Femur (tissue), 1 donor: ENCODE data around the gene SPIRE2.
"Not testable (repeated sequence)": the region's sequence is repeated elsewhere in the genome, so short reads cannot be mapped to it uniquely, and the experiment has no call there.

Experiments
- DNase-seq: peaks from one replicate; pipeline ENCODE4 v3.0.0-alpha.2; 2017

SPIRE2 gene

GRCh38 chr16:89828199-89828869, at the start of gene SPIRE2:
SPIRE2 (plus strand) TSS chr16:89828475; CDS start chr16:89828551, 76 bp downstream.
- DNase-seq = peak; percentile 86

DNA sequence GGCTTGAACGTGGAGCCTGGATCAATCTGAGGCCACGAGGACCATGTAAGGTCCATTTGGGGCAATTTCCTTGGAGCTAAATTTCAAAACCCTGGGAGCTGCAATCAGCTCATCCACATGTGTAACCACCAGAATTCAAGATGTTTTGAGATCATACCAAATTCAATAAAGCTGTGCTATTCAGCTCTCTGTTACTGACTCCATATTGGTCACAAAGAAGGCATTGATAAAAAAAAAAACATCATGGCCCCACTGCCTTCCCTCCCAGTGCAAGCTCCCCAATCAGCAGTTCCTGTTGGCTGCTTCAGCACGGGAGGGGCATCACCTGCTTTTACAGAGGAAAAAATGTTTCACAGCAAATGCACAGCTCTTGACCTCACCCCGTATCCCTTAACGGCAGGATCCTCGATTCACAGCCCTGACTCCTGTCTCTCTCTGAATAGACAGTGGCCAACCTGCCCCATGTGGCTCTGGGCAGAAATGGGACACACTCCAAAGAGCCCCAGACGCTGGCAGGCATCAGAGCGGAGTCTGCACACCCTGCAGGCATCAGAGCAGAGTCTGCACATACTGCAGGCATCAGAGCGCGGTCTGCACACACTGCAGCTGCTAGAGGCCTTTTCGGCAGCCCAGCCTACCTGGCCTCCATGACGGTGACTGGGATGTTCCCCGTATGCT, 48.9 kb upstream of the SPIRE2 start:
- no peak for DNase-seq

- DNase-seq = no peak
Observed at GRCh38 chr16:89779909-89780305, 48.4 kb upstream of the SPIRE2 start.

- DNase-seq = no peak
Observed at GRCh38 chr16:89782489-89782888, 45.8 kb upstream of the SPIRE2 start.

- DNase-seq = not testable (repeated sequence)
Observed at GRCh38 chr16:89783952-89784351, 44.3 kb upstream of the SPIRE2 start.

DNA sequence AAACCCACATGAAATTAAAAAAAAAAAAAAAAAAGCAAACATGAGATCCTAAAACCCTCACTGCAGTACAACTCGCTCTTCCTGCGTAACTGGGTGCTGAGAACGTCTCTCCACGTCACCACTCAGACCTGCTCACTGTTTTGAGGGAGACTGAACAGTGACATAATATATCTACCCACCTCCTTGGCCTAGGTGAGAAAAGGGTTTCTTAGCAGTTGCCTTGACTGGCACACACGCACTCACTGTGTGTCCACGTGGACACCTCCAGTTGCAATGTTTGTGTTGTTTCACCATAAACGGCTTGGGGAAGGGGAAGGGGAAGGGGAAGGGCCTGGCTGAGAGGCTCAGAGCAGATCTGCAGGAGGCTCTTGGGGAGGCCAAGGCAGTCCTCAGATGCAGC, 43.9 kb upstream of the SPIRE2 start:
- DNase-seq = no peak

- no peak for DNase-seq
Observed at GRCh38 chr16:89785523-89786155, 42.6 kb upstream of the SPIRE2 start.

GRCh38 chr16:89786474-89787364, 41.6 kb upstream of the SPIRE2 start:
- DNase-seq = no peak

GRCh38 chr16:89787365-89787805, 40.9 kb upstream of the SPIRE2 start:
- DNase-seq = no peak

DNA sequence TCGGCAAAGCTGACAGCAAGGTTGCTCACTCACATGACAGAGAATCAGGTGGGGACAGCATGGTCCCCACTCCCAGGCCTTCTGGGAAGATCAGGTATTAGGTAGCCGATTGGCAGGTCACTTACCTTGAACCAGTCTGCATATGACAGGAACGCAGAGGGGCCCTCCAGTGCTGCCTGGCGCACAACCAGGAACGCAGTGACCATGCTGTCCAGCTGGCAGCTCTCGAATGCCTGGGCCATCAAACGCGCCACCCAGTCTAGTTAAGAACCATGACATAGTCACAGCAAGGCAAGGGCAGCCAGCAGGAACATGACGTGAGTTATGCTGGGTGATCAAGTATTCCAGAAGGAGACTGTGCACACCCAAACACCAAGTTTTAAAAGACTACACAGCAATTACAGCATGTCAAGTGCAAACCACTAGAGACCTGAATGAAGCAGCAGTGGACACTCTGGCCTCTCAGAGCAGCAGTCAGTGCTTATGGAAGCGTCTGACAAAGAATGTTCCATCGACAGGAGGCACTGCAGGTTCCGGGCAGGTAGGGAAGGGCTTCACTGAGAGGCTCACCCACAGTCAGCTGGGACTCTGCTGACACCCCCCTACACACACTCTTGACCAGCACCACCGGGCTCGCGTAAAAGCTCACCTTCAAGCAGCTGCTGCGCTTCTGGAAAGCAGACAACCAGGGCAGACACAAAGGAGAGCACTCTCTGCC, 36.8 kb upstream of the SPIRE2 start:
- no peak for DNase-seq

GRCh38 chr16:89793092-89793491, 35.2 kb upstream of the SPIRE2 start:
- not testable (repeated sequence) for DNase-seq

DNA sequence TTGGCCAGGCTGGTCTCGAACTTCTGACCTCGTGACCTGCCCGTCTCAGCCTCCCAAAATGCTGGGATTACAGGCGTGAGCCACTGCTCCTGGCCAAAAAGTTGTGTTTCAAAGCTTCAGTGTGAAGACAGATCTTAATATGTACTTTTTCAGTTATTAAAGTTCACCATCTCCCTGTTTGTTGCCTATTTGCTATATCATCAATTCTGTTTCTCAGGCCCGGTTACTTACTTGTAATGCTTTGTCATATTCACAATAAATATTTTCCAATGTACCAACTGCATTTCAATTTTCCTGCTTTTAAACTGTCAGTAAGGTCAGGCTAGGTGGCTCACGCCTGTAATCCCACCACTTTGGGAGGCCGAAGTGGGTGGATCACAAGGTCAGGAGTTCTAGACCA, 34.3 kb upstream of the SPIRE2 start:
- no peak for DNase-seq

DNA sequence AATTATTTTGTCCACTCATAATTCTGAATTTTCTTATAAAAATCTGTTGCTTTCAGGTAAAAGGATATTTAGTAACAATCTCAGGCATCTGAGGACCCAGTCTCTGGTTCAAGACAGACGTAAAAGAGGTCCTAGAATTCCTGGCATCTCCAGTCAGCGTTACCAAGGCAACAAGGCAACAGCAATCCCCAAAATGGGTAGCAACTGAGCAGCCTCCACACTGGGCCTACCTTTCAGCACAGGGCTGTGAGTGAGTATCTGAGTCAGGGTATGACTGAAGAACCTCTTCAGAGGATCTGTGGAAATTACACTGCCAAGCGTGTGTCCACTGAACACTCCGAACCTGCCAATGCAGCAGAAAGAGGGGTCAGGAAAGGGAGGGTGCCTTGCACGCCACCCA, 32.6 kb upstream of the SPIRE2 start:
- no peak for DNase-seq

- DNase-seq = no peak
Observed at GRCh38 chr16:89796104-89796503, 32.2 kb upstream of the SPIRE2 start.

- no peak for DNase-seq
Observed at GRCh38 chr16:89798126-89798525, 30.1 kb upstream of the SPIRE2 start.

GRCh38 chr16:89798832-89799370, 29.4 kb upstream of the SPIRE2 start:
- DNase-seq = no peak

- no peak for DNase-seq
Observed at GRCh38 chr16:89801800-89802199, 26.5 kb upstream of the SPIRE2 start.

DNA sequence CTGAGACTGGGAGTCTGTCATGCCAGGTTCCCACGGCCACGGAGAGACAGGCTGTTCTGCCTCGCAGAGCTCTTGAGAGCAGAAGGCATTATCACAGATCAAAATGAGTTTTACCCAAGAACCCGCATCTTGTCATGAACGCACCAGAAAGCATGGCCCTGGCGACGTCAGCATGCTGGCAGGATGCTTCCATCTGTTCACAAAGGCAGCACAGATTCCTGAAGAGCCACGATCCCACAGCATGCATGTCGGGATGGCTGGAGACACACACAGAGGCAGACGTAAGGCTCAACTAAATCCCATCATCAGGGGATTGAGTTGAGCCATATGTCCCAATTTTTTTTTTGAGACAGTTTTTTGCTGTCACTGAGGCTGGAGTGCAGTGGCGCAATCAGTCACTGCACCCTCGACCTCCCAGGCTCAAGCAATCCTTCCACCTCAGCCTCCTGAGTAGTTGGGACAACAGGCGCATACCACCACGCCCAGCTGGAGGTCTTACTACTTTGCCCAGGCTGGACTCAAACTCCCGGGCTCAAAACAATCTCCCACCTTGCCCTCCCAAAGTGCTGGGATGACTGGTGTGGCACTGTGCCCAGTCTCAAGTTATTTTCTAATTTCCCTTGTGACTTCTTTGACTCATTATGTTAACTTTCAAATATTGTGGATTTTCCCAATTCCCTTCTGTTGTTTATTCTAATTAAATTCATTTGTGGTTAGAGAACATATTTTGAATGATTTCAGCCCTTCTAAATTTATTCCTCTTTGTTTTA, 23.0 kb upstream of the SPIRE2 start:
- no peak for DNase-seq

- not testable (repeated sequence) for DNase-seq
Observed at GRCh38 chr16:89806589-89807193, 21.6 kb upstream of the SPIRE2 start.

- no peak for DNase-seq
Observed at GRCh38 chr16:89808475-89808874, 19.8 kb upstream of the SPIRE2 start.

- no peak for DNase-seq
Observed at GRCh38 chr16:89811321-89811720, 17.0 kb upstream of the SPIRE2 start.
